NT2/D1 (cell line): Measurements from ENCODE around the gene ARPC5L.
A peak's percentile ranks its signal among the peaks of the same experiment; 100 is the strongest.
"Not testable (repeated sequence)": the region's sequence is repeated elsewhere in the genome, so short reads cannot be mapped to it uniquely, and the experiment has no call there.

Experiments
- DNase-seq: peaks from one replicate; pipeline ENCODE4 v3.0.0-alpha.2; 2011; ENCODE audit warnings: low read depth, low spot score
- H3K27me3 ChIP-seq: 2 replicates; pipeline ENCODE4 v1.6.0; 2011; ENCODE audit warnings: mild to moderate bottlenecking; ENCODE audit not compliant: insufficient read length, insufficient read depth
- H3K36me3 ChIP-seq: 2 replicates; pipeline ENCODE4 v1.6.1; 2011; ENCODE audit warnings: mild to moderate bottlenecking, low read length, mixed read lengths; ENCODE audit not compliant: insufficient read depth, insufficient read length
- H3K4me1 ChIP-seq: 2 replicates; pipeline ENCODE4 v1.5.1; 2011; ENCODE audit not compliant: insufficient read depth, insufficient read length
- H3K4me3 ChIP-seq: 2 replicates; pipeline ENCODE4 v1.5.1; 2011; ENCODE audit warnings: low read depth; ENCODE audit not compliant: insufficient read length
- H3K9ac ChIP-seq: 2 replicates; pipeline ENCODE4 v1.6.0; 2011; ENCODE audit warnings: low read depth; ENCODE audit not compliant: insufficient read length
- H3K9me3 ChIP-seq: 2 replicates; pipeline ENCODE4 v1.5.1; 2011; ENCODE audit warnings: mild to moderate bottlenecking, low read length; ENCODE audit not compliant: insufficient read depth
- SUZ12 ChIP-seq: IDR thresholded peaks from 2 replicates; pipeline ENCODE4 v1.6.1; 2011; ENCODE audit not compliant: insufficient read length, insufficient read depth; ENCODE audit errors: extremely low read depth
- YY1 ChIP-seq: IDR thresholded peaks from 2 replicates; pipeline ENCODE4 v1.6.1; 2011; ENCODE audit not compliant: insufficient read length, insufficient read depth
- ZNF274 ChIP-seq: IDR thresholded peaks from 2 replicates; pipeline ENCODE4 v1.6.1; 2011; ENCODE audit warnings: mild to moderate bottlenecking, low read depth, low read length

ARPC5L gene

DNA sequence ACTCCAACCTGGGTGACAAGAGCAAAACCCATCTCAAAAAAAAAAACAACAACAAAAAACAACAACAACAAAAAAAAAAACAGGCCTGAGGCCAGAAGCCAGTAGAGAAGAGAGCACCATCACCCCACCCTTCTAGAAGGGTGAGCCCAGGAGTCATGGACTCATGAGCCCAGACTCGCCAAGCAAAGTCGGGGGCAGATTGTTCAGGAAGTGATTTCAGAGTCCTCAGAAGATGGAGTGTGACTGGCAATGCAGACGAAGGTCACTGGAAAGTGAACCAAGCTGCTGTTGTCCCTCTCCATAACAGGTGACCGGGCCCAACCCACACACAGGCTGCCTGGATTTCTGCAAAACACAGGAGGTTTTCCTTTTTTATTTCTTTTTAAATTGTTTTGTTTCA, 17.6 kb upstream of the ARPC5L start:
- Histone ChIP-seq H3K9me3 (no peaks in the 10 kb centered on the region), H3K4me3 (no peak overlapping the region), H3K27me3 (no peaks in the 10 kb centered on the region), H3K9ac (no peak overlapping the region), H3K4me1 (peaks cover 8% of the 10 kb centered on the region), H3K36me3 (no peaks in the 10 kb centered on the region)
- TF ChIP-seq SUZ12 (no peak), ZNF274 (no peak), YY1 (no peak)
- no peak for DNase-seq

DNA sequence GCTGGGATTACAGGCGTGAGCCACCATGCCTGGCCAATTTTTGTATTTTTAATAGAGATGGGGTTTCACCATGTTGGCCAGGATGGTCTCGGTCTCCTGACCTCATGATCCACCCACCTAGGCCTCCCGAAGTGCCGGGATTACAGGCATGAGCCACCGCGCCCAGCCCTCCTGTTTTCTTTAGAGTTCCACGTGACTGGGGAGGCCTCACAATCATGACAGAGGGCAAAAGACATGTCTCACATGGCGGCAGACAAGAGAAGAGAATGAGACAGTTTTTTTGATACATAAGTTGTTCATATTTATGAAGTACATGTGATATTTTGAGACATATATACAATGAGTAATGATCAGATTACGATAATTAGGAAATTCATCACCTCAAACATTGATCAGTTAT, 15.5 kb upstream of the ARPC5L start:
- not testable (repeated sequence) for H3K36me3 ChIP-seq, H3K4me1 ChIP-seq, H3K27me3 ChIP-seq, DNase-seq, H3K9me3 ChIP-seq, H3K9ac ChIP-seq, H3K4me3 ChIP-seq

DNA sequence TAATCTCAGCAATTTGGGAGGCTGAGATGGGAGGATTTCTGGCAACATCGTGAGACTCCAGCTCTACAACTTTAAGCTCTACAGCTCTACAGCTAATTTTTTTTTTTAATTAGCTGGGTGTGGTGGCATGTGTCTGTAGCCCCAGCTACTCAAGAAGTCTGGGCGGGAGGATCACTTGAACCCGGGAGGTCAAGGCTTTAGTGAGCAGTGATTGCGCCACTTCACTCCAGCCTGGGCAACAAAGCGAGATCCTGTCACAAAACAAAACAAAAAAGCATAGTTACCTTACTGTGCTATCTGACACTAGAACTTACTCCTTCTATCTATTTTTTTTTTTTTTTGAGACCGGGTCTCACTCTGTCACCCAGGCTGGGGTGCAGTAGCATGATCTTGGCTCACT, 15.0 kb upstream of the ARPC5L start:
- H3K4me1 ChIP-seq = peaks cover 6% of the 10 kb centered on the region
- no peak for DNase-seq
- H3K9ac ChIP-seq = no peak overlapping the region
- H3K36me3 ChIP-seq = no peaks in the 10 kb centered on the region
- TF ChIP-seq ZNF274 = no peak
- TF ChIP-seq YY1 = no peak
- no peak for TF ChIP-seq SUZ12
- H3K4me3 ChIP-seq = no peak overlapping the region
- H3K9me3 ChIP-seq = no peaks in the 10 kb centered on the region
- no peaks in the 10 kb centered on the region for H3K27me3 ChIP-seq

DNA sequence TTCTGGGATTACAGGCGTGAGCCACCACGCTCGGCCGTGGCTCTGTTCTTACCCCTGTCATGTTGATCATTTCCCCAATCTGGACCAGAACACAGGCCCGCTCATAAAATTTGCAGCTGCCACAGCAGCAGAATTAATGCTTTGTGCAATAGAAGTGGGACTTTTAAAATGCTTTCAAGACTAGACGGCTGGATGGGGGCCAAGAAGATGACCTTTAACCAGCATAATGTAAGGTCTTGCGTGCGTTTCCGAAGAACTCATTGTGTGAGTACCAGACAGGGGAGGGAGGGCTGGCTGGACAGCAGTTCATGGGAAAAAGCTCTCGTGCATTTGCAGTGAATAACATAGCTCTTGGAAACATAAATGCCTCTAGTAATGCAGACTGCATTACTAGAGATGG, 12.1 kb upstream of the ARPC5L start:
- Histone ChIP-seq H3K36me3 (no peaks in the 10 kb centered on the region), H3K27me3 (no peaks in the 10 kb centered on the region), H3K9me3 (no peaks in the 10 kb centered on the region), H3K4me1 (peaks cover 11% of the 10 kb centered on the region), H3K9ac (no peak overlapping the region), H3K4me3 (no peak overlapping the region)
- no peak for DNase-seq
- no peak for TF ChIP-seq SUZ12
- no peak for TF ChIP-seq ZNF274
- TF ChIP-seq YY1 = no peak

- TF ChIP-seq YY1 = no peak
- no peak for TF ChIP-seq SUZ12
- no peak for TF ChIP-seq ZNF274
- peaks cover 22% of the 10 kb centered on the region for H3K4me1 ChIP-seq
- no peaks in the 10 kb centered on the region for H3K27me3 ChIP-seq
- H3K4me3 ChIP-seq = peak overlapping the region; percentile 40
- H3K9me3 ChIP-seq = no peaks in the 10 kb centered on the region
- H3K9ac ChIP-seq = peak overlapping the region; percentile 77
- no peak for DNase-seq
- H3K36me3 ChIP-seq = peaks cover 20% of the 10 kb centered on the region
These were observed 9.7 kb upstream of the ARPC5L start for GRCh38 chr9:124852121-124852828.

- peak within 1 kb of the TSS; percentile 40 for H3K4me3 ChIP-seq
These were observed 8.9 kb upstream of the ARPC5L start, which contains the start of gene WDR38 for GRCh38 chr9:124852829-124853531. TSS of gene WDR38 (plus strand) at chr9:124853460. CDS start at chr9:124853532, 72 bp downstream.

GRCh38 chr9:124853605-124854143, 8.3 kb upstream of the ARPC5L start:
- TF ChIP-seq ZNF274 (no peak), SUZ12 (no peak), YY1 (no peak)
- H3K4me3 ChIP-seq = peak overlapping the region; percentile 40
- no peaks in the 10 kb centered on the region for H3K9me3 ChIP-seq
- H3K9ac ChIP-seq = peak overlapping the region; percentile 38
- no peak for DNase-seq
- H3K27me3 ChIP-seq = no peaks in the 10 kb centered on the region
- peaks cover 28% of the 10 kb centered on the region for H3K4me1 ChIP-seq
- H3K36me3 ChIP-seq = peaks cover 34% of the 10 kb centered on the region

More at GRCh38 chr9:124852829-124853531, 8.9 kb upstream of the ARPC5L start, which contains the start of gene WDR38:
- Histone ChIP-seq H3K9ac (peak within 1 kb of the TSS; percentile 77), H3K9me3 (no peaks in the 10 kb centered on the region), H3K27me3 (no peaks in the 10 kb centered on the region), H3K36me3 (peaks cover 27% of the 10 kb centered on the region), H3K4me1 (peaks cover 24% of the 10 kb centered on the region)
- TF ChIP-seq ZNF274 = no peak
- TF ChIP-seq SUZ12 = no peak
- no peak for TF ChIP-seq YY1
- DNase-seq = no peak
